GM12872 (cell line): Measurements from ENCODE around the gene NUAK1.

ENCODE experiments used
- CTCF ChIP-seq: IDR thresholded peaks from 3 replicates; pipeline ENCODE4 v1.5.1; 2011; ENCODE audit warnings: low read depth, mild to moderate bottlenecking, low read length, moderate library complexity; ENCODE audit not compliant: insufficient read depth

The NUAK1 gene

GRCh38 chr12:106146987-106147386, 8.2 kb upstream of the NUAK1 start:
- TF ChIP-seq CTCF: no peak

GRCh38 chr12:106145539-106146447, 7.0 kb upstream of the NUAK1 start:
- TF ChIP-seq CTCF: no peak

GRCh38 chr12:106144847-106145246, 6.1 kb upstream of the NUAK1 start:
- no peak for TF ChIP-seq CTCF

- TF ChIP-seq CTCF: no peak
These were observed 4.0 kb upstream of the NUAK1 start for GRCh38 chr12:106142591-106143261.

- no peak for TF ChIP-seq CTCF
These were observed 2.7 kb upstream of the NUAK1 start for GRCh38 chr12:106141452-106141851.

- TF ChIP-seq CTCF: no peak
These were observed 2.2 kb upstream of the NUAK1 start for GRCh38 chr12:106141003-106141402.

- no peak for TF ChIP-seq CTCF
These were observed 1.7 kb upstream of the NUAK1 start for GRCh38 chr12:106140223-106140986.
